PC-3 (cell line): ENCODE results near the gene CSH1. TPM values are rescaled to one million over a fixed set of nuclear protein-coding genes. Genes with fewer than 3 reads are reported as not detected.
"Not testable (repeated sequence)": the region's sequence is repeated elsewhere in the genome, so short reads cannot be mapped to it uniquely, and the experiment has no call there.

ENCODE experiments used
- ATAC-seq: fragments of 200-7000 bp; cut with Tn5 transposase; 2 replicates; pipeline ENCODE4 v1.9.1; 2020; ENCODE audit warnings: mild to moderate bottlenecking, moderate library complexity
- BruUV-seq: library from RNA; stranded (reverse); fragments of 400-500 nt; replicated peaks from 2 replicates; lab custom pipeline; 2021; lab: Mats Ljungman, UMichigan
- CTCF ChIA-PET: fragments of 300-600 bp; sonication (Branson Sonifier 250); formaldehyde crosslinking; loops from one replicate; lab custom pipeline; 2022; ENCODE audit warnings: antibody characterized with exemption; lab: Charles Lee
- POLR2A ChIA-PET: fragments of 300-600 bp; sonication (Branson Sonifier 250); formaldehyde crosslinking; loops from one replicate; lab custom pipeline; 2022; ENCODE audit warnings: antibody characterized with exemption; ENCODE audit not compliant: unreplicated experiment; lab: Charles Lee
- DNase-seq: peaks from one replicate; pipeline ENCODE4 v3.0.0-alpha.2; 2015
- H2AFZ ChIP-seq: fragments of 300-600 bp; sonication (generic); 2 replicates; pipeline ENCODE4 v1.6.0; 2016; ENCODE audit warnings: antibody characterized with exemption, low read length
- H3F3A ChIP-seq: fragments of 300-600 bp; sonication (generic); one replicate; pipeline ENCODE4 v1.6.0; 2017; ENCODE audit warnings: antibody characterized with exemption, low read length, control low read depth, mild to moderate bottlenecking; ENCODE audit not compliant: unreplicated experiment
- H3K27ac ChIP-seq: fragments of 300-600 bp; sonication (generic); 2 replicates; pipeline ENCODE4 v1.5.1; 2016; ENCODE audit warnings: mild to moderate bottlenecking, low read length
- H3K27me3 ChIP-seq: fragments of 300-600 bp; sonication (generic); 2 replicates; pipeline ENCODE4 v1.6.1; 2016; ENCODE audit warnings: low read length, mixed read lengths
- H3K36me3 ChIP-seq: fragments of 300-600 bp; sonication (generic); 2 replicates; pipeline ENCODE4 v1.6.1; 2016; ENCODE audit warnings: low read depth, mixed run types, low read length, mixed read lengths
- H3K4me1 ChIP-seq: fragments of 300-600 bp; sonication (generic); 2 replicates; pipeline ENCODE4 v1.5.1; 2016; ENCODE audit warnings: low read length; ENCODE audit not compliant: insufficient read depth
- H3K4me2 ChIP-seq: fragments of 300-600 bp; sonication (generic); 2 replicates; pipeline ENCODE4 v1.6.0; 2016; ENCODE audit warnings: low read length
- H3K4me3 ChIP-seq: fragments of 300-600 bp; sonication (generic); 2 replicates; pipeline ENCODE4 v1.5.1; 2016; ENCODE audit warnings: mild to moderate bottlenecking, low read length, mixed read lengths
- H3K79me2 ChIP-seq: fragments of 300-600 bp; sonication (generic); 2 replicates; pipeline ENCODE4 v1.6.1; 2017; ENCODE audit warnings: low read length, mixed read lengths
- H3K9ac ChIP-seq: fragments of 300-600 bp; sonication (generic); 2 replicates; pipeline ENCODE4 v1.6.0; 2016; ENCODE audit warnings: mild to moderate bottlenecking, low read length
- H3K9me2 ChIP-seq: fragments of 300-600 bp; sonication (generic); replicated peaks from 2 replicates; pipeline ENCODE4 v1.6.1; 2016; ENCODE audit warnings: mixed run types, low read length, mixed read lengths
- H3K9me3 ChIP-seq: fragments of 300-600 bp; sonication (generic); 2 replicates; pipeline ENCODE4 v1.6.1; 2016; ENCODE audit warnings: low read length, mixed read lengths
- H4K20me1 ChIP-seq: fragments of 300-600 bp; sonication (generic); 2 replicates; pipeline ENCODE4 v1.6.1; 2016; ENCODE audit warnings: low read length, mixed read lengths
- CTCF ChIP-seq: fragments of 300-600 bp; sonication (generic); conservative IDR thresholded peaks from 2 replicates; pipeline ENCODE4 v1.5.1; 2017; ENCODE audit warnings: antibody characterized with exemption, low read depth, mild to moderate bottlenecking, low read length
- intact Hi-C: fragments of 100-400 bp; cut with micrococcal nuclease; formaldehyde crosslinking; loops from 2 replicates; pipeline ENCODE4 v1.9.0; 2023
- total RNA-seq: library from RNA; depleted of rRNA; stranded (reverse); fragments of >200 nt; gene quantifications from 2 replicates; pipeline ENCODE4 v1.2.3, GENCODE V29; 2014

CSH1 gene
- total RNA-seq, 1 experiment from 2014 or later, result not detected

GRCh38 chr17:63892316-63893037 lies 3.9 kb downstream of the CSH1 start:
- intact Hi-C loops, H3K9me2 ChIP-seq, H2AFZ ChIP-seq, ATAC-seq, CTCF ChIA-PET, BruUV-seq, H3K4me1 ChIP-seq, H3F3A ChIP-seq, POLR2A ChIA-PET, H3K36me3 ChIP-seq, H4K20me1 ChIP-seq, H3K9me3 ChIP-seq, H3K79me2 ChIP-seq, H3K9ac ChIP-seq, H3K27ac ChIP-seq, H3K4me3 ChIP-seq, DNase-seq, H3K4me2 ChIP-seq, H3K27me3 ChIP-seq: not testable (repeated sequence)

- intact Hi-C loops, H3K4me3 ChIP-seq, H3K9ac ChIP-seq, BruUV-seq, H3K27me3 ChIP-seq, H3F3A ChIP-seq, H3K9me2 ChIP-seq, H3K4me1 ChIP-seq, H3K36me3 ChIP-seq, H4K20me1 ChIP-seq, H3K27ac ChIP-seq, H3K79me2 ChIP-seq, H3K9me3 ChIP-seq, POLR2A ChIA-PET: not testable (repeated sequence)
- peak; percentile 41 for TF ChIP-seq CTCF
- ATAC-seq, result peak; percentile 88
- Histone ChIP-seq H2AFZ (peak overlapping the region; percentile 29; the same call in 1 of the 2 replicates), H3K4me2 (peak overlapping the region; percentile 40; the same call in 1 of the 2 replicates)
- CTCF ChIA-PET, result interaction anchor here (0.6 to 1.0 kb wide), 3 partner anchors 23 to 337 kb away, joined by 3 to 5 read pairs (median 3); partner anchors contain the start of gene GH1
- peak; percentile 50 for DNase-seq
These were observed 7.1 kb downstream of the CSH1 start for GRCh38 chr17:63889026-63889848.

DNA sequence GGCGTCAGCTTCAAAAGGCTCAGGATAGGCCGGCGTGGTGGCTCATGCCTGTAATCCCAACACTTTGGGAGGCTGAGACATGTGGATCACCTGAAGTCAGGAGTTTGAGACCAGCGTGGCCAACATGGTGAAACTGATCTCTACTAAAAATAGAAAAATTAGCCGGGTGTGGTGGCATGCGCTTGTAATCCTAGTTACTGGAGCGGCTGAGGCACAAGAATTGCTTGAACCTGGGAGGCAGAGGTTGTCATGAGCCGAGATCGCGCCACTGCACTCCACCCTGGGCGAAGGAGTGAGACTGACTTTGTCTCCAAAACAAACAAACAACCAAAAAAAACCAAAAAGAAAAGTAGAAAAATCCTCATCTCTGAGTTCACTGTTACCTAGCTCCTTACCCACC lies 11.3 kb downstream of the CSH1 start:
- ATAC-seq, H3K27me3 ChIP-seq, H3K9me3 ChIP-seq, intact Hi-C loops, H3K4me1 ChIP-seq, H2AFZ ChIP-seq, H3K27ac ChIP-seq, H3K4me2 ChIP-seq, DNase-seq, H3F3A ChIP-seq, H3K4me3 ChIP-seq, H3K36me3 ChIP-seq, H3K9ac ChIP-seq, CTCF ChIA-PET, BruUV-seq, H3K79me2 ChIP-seq, POLR2A ChIA-PET, H4K20me1 ChIP-seq, H3K9me2 ChIP-seq: not testable (repeated sequence)

DNA sequence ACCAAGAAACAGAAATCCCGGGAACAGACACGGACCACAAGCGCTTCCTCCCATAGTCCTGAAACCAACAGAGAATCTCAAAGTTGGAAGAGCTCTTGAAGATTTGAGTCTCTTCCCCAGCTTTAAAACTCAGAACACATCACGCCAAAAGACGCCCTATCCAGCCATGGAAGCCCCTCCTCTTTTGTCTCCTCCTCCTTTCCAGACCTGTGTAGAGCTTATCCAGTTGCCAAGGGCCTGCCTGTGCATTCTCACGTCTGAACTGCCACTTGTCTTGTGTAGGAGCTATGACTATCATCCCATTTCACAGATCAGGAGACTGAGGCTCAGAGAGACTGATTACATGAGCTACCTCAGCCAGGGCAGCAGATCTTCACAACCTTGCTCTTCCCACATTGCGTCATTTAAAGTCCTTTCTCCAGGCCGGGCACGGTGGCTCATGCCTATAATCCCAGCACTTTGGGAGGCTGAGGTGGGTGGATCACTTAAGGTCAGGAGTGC lies 13.7 kb downstream of the CSH1 start:
- DNase-seq, intact Hi-C loops, H3K9ac ChIP-seq, H3K4me3 ChIP-seq, H3F3A ChIP-seq, BruUV-seq, H3K4me1 ChIP-seq, H2AFZ ChIP-seq, H3K79me2 ChIP-seq, H3K9me3 ChIP-seq, H3K27me3 ChIP-seq, H3K27ac ChIP-seq, H4K20me1 ChIP-seq, ATAC-seq, H3K9me2 ChIP-seq, POLR2A ChIA-PET, H3K4me2 ChIP-seq, H3K36me3 ChIP-seq: not testable (repeated sequence)
- CTCF ChIA-PET, result interaction anchor here (0.6 kb wide), 1 partner anchor 399 kb away, joined by 8 read pairs; no protein-coding TSS in a partner anchor
